Activated CD4-positive, CD25-positive, alpha-beta regulatory T cell treated with anti-CD3 and anti-CD28 coated beads, Interleukin-2, amount 50 U/mL, for 16 hours (primary cell): Measurements from ENCODE around the gene MYBPHL.

Experiments
- DNase-seq: peaks from one replicate; pipeline ENCODE4 v3.0.0-alpha.2; 2020; ENCODE audit warnings: low read depth, low spot score

Gene MYBPHL, protein sequence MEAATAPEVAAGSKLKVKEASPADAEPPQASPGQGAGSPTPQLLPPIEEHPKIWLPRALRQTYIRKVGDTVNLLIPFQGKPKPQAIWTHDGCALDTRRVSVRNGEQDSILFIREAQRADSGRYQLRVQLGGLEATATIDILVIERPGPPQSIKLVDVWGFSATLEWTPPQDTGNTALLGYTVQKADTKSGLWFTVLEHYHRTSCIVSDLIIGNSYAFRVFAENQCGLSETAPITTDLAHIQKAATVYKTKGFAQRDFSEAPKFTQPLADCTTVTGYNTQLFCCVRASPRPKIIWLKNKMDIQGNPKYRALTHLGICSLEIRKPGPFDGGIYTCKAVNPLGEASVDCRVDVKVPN

DNA sequence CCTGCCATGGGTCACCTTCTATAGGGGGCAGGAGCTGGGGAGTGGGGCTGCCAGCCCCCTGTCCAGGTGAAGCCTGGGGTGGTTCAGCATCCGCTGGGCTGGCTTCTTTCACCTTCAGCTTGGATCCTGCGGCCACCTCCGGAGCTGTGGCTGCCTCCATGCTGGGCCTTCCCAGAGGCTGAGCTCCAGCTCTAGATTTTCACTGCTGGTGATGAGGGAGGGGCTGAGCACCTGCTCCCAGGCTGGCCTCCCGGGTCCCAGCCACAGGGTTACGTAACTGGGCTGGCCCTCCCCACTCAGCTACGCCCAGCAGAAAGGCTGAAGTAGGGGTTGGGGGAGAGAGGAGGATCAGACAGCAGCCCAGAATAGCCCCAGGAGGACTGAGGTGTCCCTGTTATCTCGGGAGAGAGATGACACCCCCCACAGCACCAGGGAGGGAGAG lies at the start of gene MYBPHL:
Gene MYBPHL (minus strand): TSS at position 180 of the 442 bp plus-strand sequence. CDS start 20 bp downstream, at position 160.
- no peak for DNase-seq

DNA sequence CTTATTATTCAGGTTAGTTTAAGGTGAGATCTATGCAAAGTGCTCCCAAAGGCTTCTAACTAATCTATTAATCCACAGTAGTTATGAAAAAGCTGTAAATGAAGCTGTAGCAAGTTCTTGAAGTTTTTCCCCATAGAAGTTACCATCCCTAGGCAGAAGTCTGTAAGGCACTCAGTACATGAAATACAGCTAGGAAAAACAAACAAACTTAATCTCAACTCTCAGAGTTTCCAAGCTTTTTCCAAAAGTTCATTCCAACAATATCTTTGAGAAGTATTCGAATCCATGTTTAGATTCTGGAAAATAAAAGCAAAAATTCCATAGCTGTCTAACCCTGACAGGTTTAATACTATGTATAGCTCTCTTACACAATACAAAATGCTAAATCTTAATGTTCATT lies 49.7 kb upstream of the MYBPHL start:
- DNase-seq, result no peak

DNA sequence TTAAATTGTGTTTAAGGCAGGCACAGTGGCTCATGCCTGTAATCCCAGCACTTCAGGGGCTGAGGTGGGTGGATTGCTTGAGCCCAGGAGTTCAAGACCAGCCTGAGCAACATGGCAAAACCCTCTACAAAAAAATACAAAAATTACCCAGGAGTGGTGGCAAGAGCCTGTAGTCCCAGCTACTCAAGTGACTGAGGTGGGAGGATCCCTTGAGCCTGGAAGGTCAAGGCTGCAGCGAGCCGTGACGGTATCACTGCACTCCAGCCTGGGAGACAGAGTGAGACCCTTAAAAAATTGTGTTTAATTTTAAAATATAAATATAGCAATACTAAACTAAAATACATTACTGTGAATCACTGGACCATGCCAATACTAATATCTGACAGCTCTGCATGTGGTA lies 48.1 kb upstream of the MYBPHL start:
- DNase-seq, result no peak

DNA sequence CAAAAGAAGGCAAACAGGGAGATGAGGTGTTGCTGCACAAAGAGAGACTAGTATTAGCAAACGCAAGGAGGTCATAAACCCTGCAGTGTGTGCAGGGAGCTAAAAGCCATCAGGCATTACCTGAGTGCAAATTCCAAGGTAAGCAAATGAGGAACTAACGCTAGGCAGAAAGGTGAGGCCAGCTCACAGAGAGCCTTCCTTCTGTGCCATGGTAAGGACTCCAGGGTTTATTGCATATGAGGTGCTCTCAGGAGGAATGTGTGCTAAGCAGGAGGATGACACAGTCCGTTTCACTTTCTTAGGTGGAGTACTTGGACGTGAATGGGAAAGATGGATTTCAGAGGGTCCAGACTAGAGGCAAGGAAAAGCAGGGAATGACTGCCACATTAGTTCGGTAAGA lies 44.6 kb upstream of the MYBPHL start:
- DNase-seq, result no peak

DNA sequence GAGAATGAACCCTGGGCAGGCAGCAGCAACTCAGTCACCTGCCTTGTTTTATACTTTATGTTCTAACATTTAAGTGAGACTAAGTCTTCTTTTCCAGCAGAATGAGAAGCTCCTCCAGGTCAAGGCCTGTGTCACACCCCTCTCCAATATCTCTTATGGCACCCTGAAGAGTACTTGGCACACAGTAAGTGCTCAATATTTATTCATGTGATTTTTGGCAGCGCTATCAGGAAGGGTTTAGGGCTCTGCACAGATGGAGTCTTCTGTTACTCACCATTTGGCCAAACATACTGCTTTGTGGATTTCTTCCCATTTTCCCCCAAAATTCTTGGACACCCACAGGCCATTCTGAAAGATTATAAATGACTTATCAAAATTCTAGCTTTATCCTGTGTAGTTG lies 43.8 kb upstream of the MYBPHL start:
- DNase-seq, result no peak

DNA sequence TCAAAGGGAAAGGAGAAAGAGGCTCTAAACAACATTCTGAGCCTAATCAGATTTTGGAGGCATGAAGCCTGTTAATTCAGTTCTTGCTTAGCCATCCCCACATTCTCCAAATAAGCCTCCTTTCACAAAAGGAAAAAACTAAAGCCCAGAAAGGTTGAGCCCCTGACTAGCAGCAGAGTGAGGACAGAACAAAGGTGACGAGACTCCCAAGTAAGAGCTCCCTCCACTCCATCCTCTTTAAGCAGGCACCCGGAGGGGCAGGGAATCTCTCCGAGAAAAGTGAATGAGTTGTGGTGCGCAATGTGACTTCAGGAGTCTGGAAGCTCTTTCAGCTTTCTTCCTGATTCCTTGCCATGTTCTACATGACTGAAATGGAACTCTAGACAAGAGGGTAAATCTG lies 43.4 kb upstream of the MYBPHL start:
- no peak for DNase-seq

DNA sequence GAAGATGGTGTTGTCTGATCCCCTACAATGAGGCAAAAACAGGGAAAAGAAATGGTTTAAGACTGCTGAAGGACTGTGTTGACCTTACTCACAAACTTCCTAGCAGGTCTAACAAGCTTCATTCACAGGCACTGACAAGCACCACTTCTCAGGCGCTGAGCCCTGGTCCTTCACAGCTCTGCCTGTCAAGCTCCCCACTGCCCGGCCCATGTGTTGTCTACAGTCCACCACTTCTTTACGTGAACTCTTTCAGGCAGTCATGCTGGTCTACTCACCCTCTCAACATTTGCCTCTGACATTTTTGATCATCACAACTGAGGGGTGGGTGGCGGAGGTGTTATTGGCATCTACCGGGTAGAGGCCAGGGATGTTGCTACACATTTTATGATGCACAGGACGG lies 40.7 kb upstream of the MYBPHL start:
- DNase-seq, result no peak

DNA sequence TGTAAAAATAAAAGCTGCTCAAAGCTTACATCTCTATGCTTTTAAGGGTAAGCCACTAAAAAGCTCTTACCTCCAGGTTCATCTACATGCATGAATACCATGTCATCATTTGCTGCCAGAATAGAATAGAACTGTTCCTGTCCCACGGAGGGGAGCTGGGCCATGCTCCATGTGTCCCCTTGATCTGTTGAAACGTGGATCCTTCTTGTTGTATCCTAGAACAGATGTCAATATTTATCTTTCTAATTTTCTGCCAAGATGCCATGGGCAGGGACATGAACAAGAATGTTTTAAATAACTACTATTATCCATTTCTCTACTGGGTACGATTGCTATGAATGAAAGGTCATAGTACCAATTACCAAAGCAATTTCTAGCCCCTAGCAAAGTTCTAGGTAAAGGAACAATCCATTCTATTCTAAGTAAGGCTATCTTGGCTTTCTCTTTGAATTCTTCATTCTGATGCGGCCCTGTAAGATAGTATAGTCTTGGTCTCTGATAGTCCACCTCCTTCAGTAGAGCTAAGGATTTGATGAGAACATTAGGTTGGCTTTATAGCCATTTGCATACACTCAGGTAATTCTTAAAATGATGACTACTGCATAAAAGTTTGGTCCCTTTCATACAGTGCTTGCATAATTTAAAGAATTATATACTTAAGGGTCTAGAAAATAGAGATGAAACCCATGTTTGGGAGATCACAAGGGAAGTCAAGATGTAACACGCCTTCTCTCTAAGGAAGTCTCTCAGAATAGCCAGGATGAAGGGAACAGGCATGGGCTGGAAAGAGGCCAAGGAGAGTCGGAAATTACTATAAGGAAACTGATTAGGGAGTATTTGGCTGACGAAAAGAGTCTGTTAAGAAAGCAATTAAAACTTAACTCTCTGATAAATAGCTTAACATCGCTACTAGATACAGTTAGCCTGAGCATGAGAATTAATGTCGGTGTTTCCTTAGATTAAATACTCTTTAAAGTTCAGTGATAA lies 35.4 kb upstream of the MYBPHL start:
- no peak for DNase-seq

DNA sequence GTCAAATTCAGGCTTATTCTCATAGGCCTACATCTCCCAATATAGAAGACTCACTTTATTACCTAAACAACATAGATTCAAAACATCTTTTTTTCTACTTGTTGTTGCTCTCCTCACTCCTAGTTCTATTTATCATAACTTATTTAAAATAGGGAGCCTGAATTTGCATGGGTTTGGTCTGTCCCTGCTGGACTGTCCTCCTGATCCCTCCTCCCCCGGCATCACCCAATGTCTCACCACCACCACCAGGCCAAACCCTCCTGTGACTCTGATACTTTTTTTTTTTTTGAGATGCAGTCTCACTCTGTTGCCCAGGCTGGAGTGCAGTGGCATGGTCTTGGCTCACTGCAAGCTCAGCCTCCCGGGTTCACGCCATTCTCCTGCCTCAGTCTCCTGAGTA lies 31.8 kb upstream of the MYBPHL start:
- no peak for DNase-seq

DNA sequence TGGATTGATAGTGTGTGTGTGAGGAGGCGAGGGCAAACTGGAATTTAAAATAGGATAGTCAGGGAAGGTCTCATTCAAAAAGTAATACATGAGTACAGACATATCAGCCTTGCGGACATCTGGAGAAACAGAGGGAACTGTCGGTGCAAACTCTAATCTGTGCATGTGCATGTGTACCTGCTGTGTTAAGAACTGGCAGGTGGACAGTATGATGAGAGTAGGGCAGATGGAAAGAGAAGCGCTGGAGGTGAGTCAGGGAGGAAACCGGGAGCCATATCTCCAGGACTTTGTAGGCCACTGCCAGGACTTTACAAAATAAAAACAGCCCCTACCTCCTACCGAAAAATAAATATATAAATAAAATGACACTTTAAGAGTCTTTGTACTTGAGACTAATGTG lies 31.3 kb upstream of the MYBPHL start:
- DNase-seq, result no peak

DNA sequence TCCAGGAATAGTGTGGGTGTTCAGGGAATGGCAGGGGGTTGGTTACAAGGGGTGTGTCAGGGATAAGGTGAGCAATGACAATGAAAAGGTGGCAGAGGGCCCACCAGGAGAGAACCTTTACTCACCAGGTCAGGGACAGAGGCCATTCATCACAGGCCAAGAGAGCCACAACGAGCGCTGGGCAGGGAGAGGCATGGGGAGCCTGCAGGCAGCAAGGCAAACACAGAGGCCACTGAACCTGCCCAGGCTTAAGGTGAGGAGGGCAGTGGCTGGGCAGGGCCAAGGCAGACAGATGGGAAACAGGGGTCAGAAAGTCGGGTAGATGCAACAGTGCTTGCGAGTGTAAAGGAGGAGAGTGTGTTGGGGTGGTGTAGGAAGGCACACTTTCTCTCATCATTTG lies 28.3 kb upstream of the MYBPHL start:
- no peak for DNase-seq

DNA sequence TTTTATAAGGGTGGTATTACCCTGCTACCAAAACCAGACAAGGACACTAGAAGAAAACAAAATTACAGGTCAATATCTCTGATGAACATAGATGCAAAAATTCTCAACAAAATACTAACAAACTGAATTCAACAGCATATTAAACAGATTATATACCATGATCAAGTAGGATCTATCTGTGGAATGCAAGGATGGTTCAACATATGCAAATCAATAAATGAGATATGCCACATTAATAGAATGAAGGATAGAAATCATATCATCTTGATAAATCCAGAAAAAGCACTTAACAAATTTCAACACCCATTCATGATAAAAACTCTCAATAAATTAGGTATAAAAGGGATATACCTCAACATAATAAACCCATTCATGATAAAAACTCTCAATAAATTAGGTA lies 24.3 kb upstream of the MYBPHL start:
- DNase-seq, result no peak

DNA sequence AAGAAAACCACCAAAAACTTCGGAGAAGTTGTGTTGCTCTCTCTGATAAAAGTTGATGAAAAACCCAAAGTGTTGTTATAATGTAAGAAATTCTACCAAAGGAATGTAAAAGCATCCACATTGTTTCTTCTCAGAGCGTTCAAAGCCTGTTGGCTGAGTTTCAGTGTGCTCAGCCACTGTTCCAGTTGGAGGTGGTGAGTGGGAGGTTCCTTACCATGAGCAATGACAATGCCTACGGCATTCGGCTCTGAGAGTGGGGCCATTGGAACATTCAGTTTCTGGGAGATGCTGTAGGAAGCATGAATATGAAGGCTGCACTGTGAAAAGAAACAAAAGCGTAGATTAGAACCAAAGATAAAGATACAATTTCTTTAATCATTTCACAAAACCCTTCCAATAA lies 20.5 kb upstream of the MYBPHL start:
- DNase-seq, result no peak

DNA sequence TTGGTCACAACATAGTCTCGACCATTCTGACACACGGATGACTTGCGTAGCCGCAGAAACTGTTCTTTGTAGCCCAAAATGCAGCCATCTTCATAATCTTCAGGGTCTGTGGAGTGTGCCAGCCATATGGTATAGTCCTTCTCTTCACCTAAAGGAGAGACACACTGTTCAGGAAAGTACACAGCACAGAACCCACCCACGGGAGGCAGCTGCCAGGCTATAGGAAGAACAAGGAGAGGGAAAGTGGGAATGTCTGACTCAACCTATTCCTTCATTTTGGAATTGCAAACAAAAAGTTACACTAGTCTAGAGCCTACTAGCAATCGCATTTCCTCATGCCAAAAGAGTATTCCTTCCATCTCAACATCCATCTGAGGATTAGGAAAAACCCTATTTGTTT lies 16.2 kb upstream of the MYBPHL start:
- no peak for DNase-seq

DNA sequence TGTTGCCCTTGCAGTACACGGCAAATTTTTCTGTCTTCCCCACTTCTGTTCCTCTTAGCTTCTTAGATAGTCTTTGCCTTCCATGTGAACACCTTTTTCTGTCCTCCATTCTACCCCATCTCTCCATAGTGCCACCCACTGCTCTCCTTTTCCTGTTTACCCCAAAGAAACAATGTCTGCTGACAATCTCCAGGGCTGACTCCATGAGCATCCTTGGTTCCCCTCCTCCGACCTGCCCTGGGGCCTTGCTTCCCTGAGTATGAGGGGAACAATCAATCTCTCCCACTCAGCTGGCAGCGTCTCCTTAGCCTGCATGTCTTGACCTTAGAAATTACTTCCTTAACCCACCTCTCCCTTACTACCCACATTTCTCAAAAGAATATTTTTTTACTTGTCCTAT lies 12.3 kb upstream of the MYBPHL start:
- no peak for DNase-seq

DNA sequence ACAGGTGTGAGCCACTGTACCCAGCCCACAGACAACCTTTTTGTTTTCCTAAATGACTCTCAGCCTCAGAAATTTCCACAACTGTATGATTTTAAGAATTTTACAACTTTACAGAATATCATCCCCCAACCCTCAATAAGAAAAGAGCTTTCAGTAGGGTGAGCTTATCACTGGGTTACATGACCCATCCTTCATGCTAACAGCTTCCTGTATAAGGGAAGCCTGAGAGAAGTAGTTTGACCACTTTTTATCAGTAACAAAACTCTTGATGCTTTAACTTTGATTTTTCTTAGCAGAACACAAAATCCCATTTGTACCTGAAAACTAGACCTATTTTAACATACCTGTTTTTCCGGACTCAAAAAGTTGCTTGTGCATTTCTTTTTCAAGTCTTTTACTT lies 9.7 kb upstream of the MYBPHL start:
- DNase-seq, result no peak

DNA sequence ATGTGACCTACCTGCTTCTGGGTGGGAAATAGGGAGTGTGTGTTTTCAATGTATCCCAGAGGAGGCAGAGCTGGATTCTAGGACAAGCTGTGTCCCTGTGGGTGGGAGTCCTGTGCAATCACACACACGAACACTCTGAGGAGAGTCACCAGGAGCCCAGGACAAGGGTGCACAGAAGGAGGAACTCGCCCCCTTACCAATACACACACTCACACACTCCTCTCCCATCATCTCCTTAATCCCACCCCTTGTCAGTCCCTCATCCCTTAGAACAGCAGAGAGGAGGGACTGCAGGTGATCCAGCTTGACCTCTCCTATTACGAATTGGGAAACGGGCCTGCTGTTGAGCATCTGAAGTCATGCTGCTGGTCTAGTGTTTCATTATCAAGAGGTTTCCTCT lies 8.5 kb upstream of the MYBPHL start:
- no peak for DNase-seq

DNA sequence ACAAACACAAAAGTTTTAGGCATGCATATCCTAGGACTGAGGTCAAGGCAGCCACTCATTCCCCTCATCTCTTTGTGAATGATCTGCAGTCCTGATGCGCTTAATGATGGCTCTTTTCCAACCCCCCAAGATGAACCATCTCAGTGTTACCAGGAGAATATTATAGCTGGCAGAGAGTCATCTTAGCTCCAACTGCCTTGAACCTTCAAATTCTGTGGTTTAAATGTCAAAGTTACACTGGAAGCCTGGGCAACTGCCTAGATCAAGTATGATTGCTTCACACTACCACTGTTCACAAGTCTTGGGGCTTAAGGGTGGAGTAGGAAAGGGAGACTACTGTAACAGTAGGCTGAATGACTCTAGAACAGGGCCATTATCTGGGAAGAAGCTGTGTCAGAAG lies 8.0 kb upstream of the MYBPHL start:
- DNase-seq, result no peak

DNA sequence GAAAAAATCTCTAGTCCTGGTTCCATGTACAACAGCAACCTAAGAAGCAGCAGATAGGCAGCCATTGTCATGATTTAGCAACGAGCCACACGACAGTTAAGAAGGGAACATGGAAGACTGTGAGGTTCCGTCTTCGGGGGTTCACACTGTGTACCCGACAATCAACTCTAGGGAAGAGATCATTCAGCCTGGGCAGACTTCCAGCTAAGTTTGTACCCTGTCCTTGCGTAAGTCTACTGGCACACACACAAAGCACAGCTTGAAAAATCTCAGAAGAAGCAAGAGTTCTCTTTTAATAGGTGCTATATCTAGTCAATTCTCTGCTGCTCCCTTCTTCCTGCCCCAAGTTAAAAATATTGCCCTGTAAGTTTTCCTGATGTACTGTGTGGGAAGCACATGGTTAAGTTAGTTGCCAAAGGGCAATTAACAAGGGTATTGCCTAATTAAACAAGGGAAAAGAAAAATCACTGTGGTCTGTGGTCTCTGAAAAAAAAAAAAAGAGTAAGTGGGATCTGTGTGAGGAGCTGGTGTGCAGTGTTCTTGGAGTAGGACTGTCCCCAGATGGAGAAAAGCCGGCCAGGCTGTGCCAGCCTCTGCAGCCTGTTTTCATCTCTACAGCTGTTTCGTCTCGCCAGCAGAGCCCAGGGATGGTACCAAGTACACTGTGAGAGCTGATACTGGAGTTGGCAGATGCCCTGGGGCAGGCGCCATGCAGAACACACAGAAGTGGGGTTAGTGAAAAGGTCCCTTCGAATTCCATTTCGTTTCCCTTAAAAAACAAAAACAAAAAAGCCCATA lies 6.4 kb upstream of the MYBPHL start:
- no peak for DNase-seq

DNA sequence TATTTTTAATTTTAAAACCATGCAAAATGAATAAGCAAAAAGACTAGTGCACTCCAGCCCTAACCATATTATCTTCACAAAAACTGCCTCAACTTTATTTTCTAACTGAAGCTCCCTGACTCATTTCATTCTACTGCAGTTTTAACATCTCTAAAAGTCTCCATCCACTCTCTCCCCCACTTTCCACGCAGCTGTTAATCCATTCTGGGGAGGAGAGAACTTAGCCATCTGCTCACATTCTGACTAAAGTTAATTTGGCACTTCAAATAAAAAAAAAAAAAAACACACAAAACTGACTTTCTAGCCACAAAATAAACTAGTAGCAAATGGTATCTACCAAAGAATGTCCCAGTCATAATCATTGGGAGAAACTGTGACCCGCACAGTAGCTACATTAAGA lies 5.4 kb upstream of the MYBPHL start:
- no peak for DNase-seq

DNA sequence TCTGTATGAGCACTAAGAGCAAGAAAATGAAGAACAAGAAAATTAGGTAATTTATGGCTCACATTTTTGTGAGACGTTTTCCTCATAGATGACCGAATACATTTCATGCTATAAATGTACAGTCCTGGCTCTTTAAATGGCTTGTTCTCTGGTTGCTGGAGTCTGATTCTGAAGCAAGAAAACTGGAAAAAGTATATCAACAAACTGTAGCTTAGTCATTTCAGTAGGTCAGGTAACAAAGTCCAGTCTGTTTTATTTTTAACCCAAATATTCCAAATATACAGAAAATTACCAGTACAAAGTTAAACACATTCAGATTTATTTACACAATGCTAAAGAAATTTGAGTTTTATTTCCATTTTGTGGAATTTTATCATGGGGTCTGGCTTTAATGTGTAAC lies 2.5 kb upstream of the MYBPHL start:
- no peak for DNase-seq
